NCI-H2107 treated with DMSO at 0.1 percent for 48 hours (cell line): ENCODE measurements around the gene MYO1E.
A peak's percentile ranks its signal among the peaks of the same experiment; 100 is the strongest.

ENCODE experiments used
- DNase-seq: peaks from one replicate; lab custom pipeline; 2025; ENCODE audit not compliant: unreplicated experiment; lab: John Stamatoyannopoulos, UW

Gene MYO1E

DNA sequence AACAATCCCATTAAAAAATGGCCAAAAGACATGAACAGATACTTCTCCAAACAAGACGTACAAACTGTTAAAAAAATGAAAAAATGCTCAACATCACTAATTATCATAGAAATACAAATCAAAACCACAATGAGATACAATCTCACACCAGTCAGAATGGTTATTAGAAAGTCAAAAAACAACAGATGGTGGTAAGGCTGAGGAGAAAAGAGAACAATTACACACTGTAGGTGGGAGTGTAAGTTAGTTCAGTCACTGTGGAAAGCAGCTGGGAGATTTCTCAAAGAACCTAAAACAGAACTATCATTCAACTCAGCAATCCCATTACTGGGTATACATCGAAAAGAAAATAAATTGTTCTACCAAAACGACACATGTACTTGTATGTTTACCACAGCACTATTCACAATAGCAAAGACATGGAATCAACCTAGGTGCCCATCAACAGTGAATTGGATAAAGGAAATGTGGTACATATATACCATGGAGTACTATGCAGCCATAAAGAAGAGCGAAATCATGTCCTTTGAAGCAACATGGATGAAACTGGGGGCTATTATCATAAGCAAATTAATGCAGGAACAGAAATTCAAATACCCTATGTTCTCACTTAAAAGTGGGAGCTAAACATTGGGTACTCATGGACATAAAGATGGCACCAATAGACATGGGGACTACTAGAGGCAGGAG, 51.5 kb downstream of the MYO1E start:
- DNase-seq: no peak

DNA sequence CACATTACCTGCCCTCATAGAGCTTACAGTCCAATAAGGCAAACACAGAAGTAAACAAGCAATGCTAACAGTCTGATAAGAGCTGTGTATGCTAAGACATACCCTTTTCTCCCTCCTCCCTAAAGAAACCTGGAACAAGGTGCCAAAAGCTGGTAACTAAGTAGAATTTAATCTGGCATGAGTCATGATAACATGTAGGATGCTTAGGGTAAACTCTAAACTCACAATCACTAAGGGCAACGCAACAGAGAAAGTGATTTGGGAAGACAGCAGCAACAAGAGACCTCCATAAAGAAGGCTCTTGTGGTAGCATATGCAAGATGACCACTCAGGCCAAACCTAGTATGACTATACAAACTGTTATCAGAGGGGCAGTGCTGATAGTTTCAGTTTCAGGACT, 55.5 kb downstream of the MYO1E start:
- no peak for DNase-seq

DNA sequence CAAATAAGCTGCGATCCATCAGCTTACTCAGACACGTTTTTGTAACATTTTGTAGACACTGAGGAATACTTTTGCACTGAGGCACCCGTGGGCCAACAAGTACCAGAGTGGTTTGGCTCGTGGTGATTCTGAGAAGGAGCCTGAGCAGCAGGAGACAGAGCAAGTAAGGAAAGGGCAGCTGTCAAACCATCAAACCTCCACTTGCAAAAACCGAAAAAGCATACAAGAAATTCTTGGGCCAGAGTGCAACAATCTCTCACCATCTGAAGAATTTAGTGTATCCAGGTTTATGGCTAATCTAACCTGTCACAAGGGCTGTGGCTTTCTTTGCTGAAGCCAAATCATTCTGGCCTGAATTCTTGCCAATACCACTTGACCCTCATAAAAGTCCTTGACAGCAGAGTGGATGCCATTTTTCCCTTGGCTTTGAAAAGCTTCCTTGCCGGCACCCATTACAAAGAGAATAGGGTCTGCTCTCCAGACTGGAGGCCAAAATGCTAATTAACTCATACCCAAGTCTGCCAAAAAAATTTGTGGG, 56.7 kb downstream of the MYO1E start:
- peak; percentile 14 for DNase-seq

DNA sequence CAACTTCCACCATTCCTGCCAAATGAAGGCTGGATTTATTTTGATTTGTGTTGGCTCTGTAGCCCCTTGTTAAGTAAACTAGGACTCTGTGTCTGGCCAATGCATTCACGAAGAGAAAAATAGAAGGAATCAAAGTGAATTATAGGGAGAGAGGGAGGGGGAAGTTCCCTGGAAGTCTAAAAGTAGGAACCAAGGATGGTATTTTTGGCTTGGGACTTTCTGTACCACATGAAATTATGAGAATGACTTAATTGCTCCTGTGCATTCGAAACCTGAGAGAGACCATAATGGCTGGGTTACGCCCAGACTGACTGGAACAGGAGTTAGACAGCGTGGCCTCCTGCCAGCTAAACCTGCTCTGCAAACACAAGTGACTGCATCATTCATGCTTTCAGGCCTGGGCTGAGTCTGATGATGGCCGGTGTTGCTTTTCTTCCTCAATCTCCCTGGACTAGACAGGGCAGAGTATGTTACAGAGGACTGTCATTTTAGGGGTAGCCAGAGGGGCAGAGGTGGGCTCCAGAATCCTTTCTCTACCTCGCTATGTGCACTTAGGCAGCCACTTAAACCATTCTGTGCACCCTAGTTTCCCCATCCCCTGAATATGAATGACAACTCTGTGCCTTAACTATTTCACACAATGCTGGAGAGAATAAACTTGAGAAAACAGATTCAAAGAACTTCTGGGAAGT, 58.9 kb downstream of the MYO1E start:
- DNase-seq: peak; percentile 55

DNA sequence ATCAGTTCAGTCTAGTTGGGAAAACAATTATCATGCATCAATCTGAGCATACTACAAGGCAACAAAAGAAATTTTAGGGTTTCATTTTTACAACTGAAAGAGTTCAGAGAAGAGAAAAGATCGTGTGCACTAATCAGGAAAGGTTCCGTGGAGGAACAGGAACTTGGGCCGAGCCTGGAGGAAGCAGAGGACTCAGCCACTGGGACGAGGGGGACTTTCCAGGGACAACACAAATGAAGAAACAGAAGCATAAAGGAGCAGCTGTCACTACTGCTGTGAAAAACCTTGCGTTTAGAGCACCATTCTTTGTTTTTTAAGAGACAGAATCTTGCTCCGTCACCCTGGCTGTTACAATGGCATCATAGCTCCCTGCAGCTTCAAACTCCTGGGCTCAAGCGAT, 60.5 kb downstream of the MYO1E start:
- DNase-seq: no peak

DNA sequence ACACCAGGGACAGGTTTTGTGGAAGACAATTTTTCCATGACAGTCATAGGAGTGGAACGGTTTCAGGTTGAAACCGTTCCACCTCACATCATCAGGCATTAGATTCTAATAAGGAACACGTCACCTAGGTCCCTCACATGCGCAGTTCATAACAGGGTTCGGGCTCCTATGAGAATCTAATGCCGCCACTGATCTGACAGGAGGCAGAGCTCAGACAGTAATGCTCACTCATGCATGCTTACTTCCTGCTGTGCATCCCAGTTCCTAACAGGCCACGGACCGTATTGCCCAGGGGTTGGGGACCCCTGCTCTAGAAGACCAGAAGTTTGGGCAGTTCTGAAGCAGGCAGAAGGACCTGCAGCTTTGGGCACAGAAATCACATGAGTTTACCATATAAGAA, 61.5 kb downstream of the MYO1E start:
- DNase-seq: no peak

DNA sequence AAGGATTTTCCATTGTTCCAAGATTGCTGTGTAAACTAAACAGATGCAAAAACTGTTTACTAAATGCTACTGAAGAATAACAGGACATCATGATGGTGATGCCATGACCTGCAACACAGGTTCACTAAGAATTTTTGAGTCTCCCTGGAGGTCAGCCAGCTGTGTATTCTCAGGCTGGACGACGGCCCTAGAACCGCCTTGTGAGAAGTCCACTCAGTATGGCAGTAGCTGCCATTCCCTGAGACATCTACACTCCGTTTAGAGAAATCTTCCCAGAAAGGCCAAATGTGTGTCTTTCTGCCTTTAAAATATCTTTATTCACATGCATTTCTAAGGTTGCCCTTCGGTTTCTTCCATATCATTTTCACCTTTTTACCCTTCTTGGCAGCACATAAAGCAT, 63.3 kb downstream of the MYO1E start:
- DNase-seq: no peak

DNA sequence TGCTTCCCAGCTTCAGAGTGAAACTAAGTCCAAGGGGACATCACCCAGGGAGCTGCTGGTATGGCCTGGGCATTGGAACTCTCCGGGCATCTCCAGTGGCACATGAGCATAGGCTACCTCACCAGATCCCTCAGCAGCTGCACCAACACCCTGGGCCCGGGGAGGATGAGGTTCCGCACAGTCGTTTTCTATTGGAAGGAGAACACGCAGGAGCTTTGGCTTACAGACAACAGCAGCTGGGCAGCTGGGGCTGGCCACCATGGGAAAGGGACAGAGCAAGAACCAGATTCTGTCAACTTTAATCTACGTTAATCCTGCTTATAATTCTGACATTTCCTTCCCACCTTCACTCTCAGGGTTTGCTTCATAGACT, 65.5 kb downstream of the MYO1E start:
- no peak for DNase-seq

DNA sequence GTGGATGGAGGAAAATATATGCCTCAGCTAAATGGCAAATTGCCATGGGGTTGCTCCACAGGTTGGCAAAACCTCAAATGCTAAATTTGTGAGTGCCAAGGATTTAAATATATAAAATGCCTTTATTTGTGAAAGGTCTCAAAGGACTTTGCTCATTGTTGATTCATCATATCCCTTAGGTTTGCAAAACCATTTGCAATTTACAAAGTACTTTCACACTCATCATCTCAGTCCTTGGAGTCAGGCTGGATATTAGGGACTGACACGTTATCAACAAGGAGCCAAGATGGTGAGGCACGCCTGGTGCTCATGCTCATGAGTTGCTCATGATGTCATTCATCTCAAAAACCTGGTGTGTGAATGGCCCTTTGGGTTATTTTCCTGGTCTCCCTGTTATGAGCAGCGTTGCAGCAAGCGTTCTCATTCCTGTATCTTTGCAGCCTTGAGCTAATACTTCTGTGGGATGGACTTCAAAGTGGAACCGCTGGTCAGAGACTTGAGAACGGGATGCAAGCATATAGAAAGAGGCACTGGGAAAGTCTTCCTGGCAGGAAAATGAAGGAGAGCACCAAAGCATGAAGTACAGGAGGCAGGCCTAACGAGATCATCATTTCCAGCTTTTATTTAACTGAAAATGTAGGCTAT, 66.0 kb downstream of the MYO1E start:
- DNase-seq: no peak

DNA sequence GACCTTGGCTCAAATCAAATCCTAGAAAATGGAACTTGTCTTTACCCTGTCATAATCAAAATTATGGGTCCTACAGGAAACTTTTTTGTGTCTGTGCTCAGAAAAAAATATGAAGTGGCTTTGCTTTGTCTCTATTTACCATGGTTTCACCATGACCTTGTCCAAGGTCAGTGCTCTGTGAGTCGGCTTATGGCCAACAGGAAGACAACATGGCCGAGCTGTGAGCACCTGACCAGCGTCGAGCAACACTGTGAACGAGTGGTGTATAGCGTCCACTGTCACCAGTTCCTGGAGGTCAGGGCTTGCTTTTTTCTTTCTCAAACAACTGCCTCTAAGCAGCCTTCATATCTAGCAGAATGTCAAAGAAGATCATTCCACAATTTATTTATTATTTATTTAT, 67.9 kb downstream of the MYO1E start:
- no peak for DNase-seq

DNA sequence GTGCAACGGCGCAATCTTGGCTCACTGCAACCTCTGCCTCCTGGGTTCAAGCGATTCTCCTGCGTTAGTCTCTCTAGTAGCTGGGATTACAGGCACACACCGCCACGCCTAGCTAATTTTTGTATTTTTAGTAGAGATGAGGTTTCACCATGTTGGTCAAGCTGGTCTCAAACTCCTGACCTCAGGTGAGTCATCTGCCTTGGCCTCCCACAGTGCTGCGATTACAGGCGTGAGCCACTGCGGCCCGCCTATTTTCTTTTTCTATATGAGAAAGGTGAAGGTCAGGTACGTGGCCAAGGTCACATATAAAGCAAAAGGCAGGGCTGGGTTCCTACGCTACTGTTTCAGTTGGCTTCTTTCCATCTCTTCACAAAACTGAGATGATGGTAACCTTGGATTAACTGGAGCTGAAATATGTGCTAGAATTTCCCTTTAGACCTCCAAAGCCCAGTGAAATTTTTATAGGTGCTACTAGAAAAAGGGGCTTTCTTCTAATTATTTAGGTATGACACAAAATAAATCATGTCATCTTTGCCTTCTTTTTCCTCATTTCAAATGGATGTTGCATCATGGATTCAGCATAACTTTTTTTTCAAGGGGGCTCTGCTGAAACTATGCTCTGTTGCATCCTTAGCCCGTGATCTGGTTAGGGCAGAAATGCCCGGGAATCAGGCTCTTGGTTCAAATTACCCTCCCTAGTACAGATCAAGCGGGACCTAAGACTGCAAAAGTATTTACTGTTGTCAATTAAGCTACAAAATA, 68.5 kb downstream of the MYO1E start:
- no peak for DNase-seq

DNA sequence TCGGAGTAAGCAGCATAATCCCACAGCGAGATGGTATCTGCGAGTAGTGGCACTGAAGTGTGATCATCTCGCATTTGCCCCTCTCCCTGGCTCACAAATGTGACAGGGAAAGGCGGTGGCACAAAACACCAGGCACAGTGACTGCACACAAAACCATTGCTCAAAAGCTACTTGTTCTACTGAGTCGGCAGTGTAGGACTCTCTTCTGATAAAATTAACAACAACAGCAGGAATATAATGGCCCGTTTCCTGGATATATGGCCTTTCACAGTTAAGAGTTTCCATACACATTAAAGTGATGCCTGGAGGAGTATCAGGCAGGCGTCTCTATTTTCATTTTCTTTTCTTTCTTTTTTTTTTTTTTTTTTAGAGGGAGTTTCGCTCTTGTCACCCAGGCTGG, 69.0 kb downstream of the MYO1E start:
- no peak for DNase-seq

DNA sequence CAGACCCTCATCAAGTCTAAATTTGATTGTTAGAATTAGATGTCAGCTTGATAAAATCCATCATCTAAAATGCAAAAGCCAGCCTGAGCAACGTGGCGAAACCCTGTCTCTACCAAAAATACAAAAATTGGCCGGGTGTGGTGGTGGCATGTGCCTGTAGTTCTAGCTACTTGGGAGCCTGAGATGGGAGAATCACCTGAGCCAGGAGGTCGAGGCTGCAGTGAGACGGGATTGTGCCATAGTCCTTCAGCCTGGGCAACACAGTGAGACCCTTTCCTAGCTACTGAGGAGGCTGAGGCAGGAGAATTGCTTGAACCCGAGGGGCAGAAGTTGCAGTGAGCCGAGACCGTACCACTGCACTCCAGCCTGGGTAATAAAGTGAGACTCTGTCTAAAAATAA, 69.5 kb downstream of the MYO1E start:
- no peak for DNase-seq

DNA sequence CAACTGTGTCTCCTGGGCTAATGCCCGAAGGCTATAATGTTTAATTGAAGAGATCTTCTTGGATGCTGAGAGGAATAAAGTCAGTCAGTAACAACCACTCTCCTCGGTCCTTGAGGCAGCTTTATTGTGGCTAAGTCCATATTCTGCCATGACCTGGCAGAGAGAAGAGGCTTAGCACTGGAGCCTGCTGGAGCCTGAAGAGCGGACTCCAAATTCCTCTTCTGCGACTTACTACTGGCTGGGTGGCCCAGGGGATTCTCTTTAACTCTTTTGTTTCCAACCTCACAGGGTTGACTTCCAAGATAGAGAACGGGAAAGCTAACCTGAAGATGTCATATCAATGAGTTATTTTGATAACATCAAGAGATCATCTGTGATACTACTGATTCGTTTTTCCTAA, 71.1 kb downstream of the MYO1E start:
- DNase-seq: no peak

DNA sequence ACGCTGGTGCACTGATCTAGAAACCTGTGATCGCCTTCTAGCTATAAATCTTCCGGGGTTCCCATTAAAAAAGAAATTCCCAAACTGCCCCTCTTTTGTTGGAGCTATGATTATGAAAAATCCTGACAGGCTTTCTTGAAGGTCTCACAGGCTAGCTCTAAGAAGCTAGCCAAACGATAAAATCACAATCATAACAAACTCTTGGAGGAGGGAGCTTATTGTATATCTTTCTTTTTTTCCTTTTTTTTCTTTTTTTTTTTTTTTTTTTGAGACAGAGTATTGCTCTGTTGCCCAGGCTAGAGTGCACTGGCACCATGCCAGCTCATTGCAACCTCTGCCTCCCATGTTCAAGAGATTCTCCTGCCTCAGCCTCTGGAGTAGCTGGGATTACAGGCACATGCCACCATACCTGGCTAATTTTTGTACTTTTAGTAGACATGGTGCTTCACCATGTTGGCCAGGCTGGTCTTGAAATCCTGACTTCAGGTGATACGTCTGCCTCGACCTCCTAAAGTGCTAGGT, 72.0 kb downstream of the MYO1E start:
- no peak for DNase-seq

DNA sequence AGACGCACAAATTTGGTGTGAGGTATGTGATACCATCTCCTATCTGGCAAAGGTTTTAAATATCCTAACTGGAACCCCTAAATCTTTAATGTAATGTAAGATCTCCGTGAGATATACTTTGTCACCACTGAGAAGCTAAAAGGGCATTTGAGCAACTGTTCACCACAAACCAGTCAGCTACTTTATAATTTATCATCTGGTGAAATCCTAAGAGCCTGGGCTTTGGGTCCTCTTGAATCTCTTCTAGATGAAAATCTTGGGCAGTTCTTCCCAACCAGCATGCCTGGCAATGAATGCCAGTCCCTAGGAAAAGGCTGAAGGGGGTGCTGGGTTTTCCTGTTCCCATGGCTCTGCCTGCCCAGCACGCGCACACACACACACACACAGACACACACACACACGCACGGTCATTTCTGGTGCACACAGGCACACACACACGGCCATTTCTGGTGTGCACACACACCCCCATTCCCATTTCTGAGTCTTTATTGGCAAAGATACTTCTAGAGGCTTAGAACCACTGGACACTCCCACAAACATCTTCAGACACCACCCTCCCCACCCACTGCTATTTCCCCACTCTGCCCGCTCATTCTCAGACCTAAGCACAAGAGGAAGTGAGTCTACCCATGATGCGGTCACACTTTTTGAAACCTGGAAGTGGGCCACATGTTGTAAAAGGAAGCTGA, 72.6 kb downstream of the MYO1E start:
- no peak for DNase-seq

DNA sequence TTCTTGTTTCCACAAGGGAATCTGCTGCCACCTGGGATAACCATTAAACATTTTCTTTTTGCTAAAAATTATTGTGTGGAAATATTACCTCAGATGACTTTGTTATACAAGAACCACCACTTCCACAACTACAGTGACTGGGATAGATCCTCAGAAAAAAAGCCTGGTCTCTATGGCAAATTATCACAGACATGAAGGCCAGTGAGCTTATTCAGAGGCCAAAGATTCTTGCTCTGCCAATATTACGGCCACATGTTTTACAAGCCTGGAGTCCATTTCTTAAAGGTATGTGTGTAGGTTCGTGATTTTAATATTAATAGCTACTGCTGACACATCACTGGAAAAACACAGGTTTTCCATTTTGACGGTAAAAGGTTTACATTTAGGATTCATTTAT, 73.8 kb downstream of the MYO1E start:
- no peak for DNase-seq

DNA sequence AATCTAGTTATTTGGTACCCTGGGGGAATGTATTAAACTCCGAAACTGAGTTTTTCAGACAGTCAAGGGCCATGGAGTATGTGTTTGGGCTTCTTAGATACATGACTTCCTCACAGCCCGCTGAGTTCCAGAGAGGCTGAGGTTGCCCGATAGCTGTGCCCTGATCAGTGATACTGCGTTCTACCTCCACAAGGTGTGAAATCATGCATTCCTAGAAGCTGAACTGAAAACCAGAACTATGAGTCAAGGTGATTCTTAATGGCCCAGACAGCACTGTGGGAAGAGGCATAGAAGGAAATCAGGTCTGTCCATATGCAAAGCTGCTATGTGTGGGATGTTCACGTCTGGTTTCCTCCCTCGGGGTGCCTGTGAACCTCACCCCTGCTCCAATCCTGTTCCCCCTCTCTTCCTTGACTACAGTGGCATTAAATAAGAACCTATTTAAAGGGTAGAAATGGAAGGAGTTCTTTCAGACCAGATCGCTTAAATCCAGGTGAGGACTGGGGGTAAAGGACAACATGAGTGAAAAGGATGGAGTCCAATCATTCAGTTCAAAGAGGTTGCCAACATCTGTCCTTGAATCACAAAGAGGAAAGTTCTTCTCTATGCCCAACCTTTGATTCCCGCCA, 74.3 kb downstream of the MYO1E start:
- DNase-seq: no peak

DNA sequence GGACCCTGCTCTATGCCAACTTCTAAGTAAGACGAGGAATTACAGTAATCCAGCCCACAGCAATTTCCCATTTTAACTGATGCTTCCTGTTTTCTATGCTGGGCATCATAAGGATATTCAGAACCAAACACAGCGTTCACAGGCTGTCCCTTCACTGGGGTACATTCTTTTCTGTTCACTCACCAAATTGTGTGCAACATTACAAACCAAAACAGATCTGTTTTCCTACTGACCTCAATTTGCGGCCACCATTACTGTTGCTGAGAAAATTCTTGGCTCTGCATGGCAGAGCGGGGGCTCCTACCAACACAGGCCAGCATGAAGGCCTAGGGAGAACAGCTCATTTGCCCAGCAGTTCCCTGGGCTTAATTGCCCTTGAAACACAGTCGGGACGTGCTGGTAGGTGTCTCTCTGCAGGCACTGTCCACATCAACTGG, 76.5 kb downstream of the MYO1E start:
- no peak for DNase-seq
